Right lobe of liver (tissue), 4 donors: ENCODE measurements around the gene HOXB3.

Experiments
- POLR2A ChIP-seq: fragments of 450-650 bp; IDR thresholded peaks from one replicate; pipeline ENCODE4 v1.6.1; 2017; ENCODE audit warnings: antibody characterized with exemption, mild to moderate bottlenecking
- TF ChIP-seq, protein P1 (sequence below), 4 donors: fragments of 200-600 bp in 3 of 4; fragments of 450-650 bp in 1 of 4; IDR thresholded peaks; one replicate each; pipeline versions ENCODE4 v1.5.1 to v1.8.0; 2016 to 2022; ENCODE audit warnings: antibody characterized with exemption in 4 of 4, mild to moderate bottlenecking in 2 of 4
- donor health status: DM: no; HTN: no; CAD: no.
- donor health status: DM: no; HTN: no; CAD: no.
- donor health status: DM: no; HTN: yes; CAD: no.

- TF ChIP-seq POLR2A, result no peak
- TF ChIP-seq, protein P1, sequence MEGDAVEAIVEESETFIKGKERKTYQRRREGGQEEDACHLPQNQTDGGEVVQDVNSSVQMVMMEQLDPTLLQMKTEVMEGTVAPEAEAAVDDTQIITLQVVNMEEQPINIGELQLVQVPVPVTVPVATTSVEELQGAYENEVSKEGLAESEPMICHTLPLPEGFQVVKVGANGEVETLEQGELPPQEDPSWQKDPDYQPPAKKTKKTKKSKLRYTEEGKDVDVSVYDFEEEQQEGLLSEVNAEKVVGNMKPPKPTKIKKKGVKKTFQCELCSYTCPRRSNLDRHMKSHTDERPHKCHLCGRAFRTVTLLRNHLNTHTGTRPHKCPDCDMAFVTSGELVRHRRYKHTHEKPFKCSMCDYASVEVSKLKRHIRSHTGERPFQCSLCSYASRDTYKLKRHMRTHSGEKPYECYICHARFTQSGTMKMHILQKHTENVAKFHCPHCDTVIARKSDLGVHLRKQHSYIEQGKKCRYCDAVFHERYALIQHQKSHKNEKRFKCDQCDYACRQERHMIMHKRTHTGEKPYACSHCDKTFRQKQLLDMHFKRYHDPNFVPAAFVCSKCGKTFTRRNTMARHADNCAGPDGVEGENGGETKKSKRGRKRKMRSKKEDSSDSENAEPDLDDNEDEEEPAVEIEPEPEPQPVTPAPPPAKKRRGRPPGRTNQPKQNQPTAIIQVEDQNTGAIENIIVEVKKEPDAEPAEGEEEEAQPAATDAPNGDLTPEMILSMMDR (IDR thresholded peaks at IDR 0.05), result no peak
Observed at GRCh38 chr17:48526608-48527546, 63.2 kb downstream of the HOXB3 start.
